WI38 (cell line): ENCODE results near the gene ARHGAP26.

Experiments used
- H3K4me3 ChIP-seq: 2 replicates; pipeline ENCODE4 v1.5.1; 2011; ENCODE audit warnings: low read depth, mild to moderate bottlenecking, control low read depth, low read length
- TF ChIP-seq, protein P1 (sequence below): IDR thresholded peaks from 2 replicates; pipeline ENCODE4 v1.5.1; 2012; ENCODE audit warnings: low read depth, mild to moderate bottlenecking, control low read depth, low read length

The ARHGAP26 gene

GRCh38 chr5:143041972-143042770 is 272.0 kb downstream of the ARHGAP26 start:
- TF ChIP-seq, protein P1, sequence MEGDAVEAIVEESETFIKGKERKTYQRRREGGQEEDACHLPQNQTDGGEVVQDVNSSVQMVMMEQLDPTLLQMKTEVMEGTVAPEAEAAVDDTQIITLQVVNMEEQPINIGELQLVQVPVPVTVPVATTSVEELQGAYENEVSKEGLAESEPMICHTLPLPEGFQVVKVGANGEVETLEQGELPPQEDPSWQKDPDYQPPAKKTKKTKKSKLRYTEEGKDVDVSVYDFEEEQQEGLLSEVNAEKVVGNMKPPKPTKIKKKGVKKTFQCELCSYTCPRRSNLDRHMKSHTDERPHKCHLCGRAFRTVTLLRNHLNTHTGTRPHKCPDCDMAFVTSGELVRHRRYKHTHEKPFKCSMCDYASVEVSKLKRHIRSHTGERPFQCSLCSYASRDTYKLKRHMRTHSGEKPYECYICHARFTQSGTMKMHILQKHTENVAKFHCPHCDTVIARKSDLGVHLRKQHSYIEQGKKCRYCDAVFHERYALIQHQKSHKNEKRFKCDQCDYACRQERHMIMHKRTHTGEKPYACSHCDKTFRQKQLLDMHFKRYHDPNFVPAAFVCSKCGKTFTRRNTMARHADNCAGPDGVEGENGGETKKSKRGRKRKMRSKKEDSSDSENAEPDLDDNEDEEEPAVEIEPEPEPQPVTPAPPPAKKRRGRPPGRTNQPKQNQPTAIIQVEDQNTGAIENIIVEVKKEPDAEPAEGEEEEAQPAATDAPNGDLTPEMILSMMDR: no peak

GRCh38 chr5:143044265-143044664 is 274.1 kb downstream of the ARHGAP26 start:
- TF ChIP-seq, protein P1: no peak
- H3K4me3 ChIP-seq: no peak overlapping the region

More at GRCh38 chr5:143041972-143042770, 272.0 kb downstream of the ARHGAP26 start:
- H3K4me3 ChIP-seq: no peak overlapping the region

DNA sequence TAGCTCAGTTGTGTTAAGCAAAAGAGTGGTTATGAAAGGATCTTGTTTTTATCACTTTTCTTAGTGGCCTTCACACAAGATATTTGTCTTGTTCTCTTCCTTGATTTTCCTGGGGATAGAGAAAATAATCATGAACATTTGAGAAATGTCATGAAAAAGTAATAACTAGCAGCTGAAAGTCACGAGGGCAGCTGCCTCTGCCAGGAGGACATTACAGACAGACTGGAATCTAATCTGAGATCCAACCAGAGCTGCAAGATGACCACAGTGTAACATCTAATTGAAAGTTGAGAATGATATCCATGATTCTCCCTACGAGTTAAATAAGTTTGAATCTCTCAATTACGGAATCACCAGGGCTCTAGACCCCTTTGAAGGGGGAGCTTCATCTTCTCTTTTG is 274.9 kb downstream of the ARHGAP26 start:
- H3K4me3 ChIP-seq: no peak overlapping the region
- TF ChIP-seq, protein P1: no peak

DNA sequence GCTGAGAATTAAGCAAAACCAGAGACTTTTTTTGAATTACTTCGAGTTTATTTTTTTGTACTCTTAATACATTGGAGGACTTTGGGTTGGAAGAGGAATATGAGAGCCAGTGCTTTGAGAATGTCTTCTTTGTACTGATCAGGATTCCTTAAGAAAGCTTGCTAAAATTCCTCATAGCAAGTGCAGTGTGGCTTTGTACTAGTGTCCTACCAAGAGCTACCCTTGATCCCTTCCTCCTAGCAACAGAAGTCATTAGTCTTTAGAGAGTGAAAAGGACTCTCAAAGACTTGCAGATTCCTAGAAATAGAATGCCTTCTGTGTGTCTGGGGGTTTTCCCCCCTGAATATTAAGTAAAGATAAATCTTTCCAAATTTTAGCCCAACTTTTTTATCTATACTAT is 276.1 kb downstream of the ARHGAP26 start:
- H3K4me3 ChIP-seq: no peak overlapping the region
- TF ChIP-seq, protein P1: no peak

- H3K4me3 ChIP-seq: no peak overlapping the region
- TF ChIP-seq, protein P1: no peak
Observed at GRCh38 chr5:143047091-143047490, 276.9 kb downstream of the ARHGAP26 start.

GRCh38 chr5:143050183-143050582 is 280.0 kb downstream of the ARHGAP26 start:
- no peak overlapping the region for H3K4me3 ChIP-seq
- TF ChIP-seq, protein P1: no peak

DNA sequence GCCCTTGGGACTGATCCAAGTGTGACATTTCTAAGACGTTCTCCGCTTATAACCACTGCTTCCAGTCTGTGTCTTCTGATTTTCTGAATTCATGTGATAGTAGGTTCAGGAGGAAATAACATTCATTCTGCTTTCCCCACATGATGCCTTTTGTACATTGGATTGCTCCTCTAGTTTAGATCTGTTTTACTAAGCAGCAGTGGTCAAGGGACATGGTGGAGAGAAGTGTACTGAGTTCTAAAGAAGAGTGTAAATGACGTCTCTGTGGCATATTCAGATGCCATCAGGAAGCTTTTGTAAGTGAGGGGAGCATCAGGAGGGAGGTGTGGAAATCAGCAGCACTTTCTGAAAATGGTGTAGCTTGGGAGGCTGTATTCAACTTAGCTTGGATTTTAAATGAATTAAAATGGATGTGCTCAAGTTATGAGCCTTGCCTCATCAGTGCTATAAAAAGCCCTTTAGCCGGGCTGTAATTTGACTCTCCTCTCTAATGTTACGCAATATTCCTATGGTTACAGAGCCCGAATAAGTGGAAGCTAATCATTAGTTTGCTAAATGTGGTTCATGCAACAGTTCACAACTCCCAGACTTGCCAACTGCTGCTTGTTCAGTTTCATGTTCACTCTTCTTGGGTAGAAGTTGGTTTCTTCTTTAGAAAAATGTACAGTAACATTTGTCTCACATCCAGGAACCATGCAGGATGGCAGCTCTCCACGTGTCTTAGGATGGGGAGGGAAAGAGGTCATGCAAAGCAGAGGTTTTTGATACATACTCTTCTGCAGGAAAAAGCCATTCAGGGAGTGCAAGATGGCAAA is 281.3 kb downstream of the ARHGAP26 start:
- TF ChIP-seq, protein P1: no peak
- no peak overlapping the region for H3K4me3 ChIP-seq
